Caco-2 (cell line): Measurements from ENCODE around the gene TTC28. TPM values are rescaled to one million over a fixed set of nuclear protein-coding genes. Genes with fewer than 3 reads are reported as not detected.

ENCODE experiments used
- BruUV-seq: library from RNA; stranded (reverse); fragments of 400-500 nt; replicated peaks from 2 replicates; lab custom pipeline; 2021; lab: Mats Ljungman, UMichigan
- CTCF ChIA-PET: fragments of 300-600 bp; sonication (Branson Sonifier 250); formaldehyde crosslinking; loops from one replicate; lab custom pipeline; 2022; ENCODE audit warnings: antibody characterized with exemption; lab: Charles Lee
- POLR2A ChIA-PET: fragments of 300-600 bp; sonication (Branson Sonifier 250); formaldehyde crosslinking; loops from one replicate; lab custom pipeline; 2022; ENCODE audit warnings: antibody characterized with exemption; lab: Charles Lee
- DNase-seq, 2 experiments: peaks; one replicate each; pipeline versions ENCODE4 v3.0.0 to v3.0.0-alpha.2; 2020 to 2022
- H3K27me3 ChIP-seq: replicated peaks from 2 replicates; pipeline ENCODE4 v1.6.0; 2011; ENCODE audit warnings: low read length; ENCODE audit not compliant: control insufficient read depth, insufficient read depth
- H3K36me3 ChIP-seq: 2 replicates; pipeline ENCODE4 v1.5.1; 2011; ENCODE audit warnings: low read length; ENCODE audit not compliant: control insufficient read depth, insufficient read depth
- H3K4me1 ChIP-seq: fragments of 250-450 bp; sonication (Bioruptor Pico); 2 replicates; pipeline ENCODE4 v1.5.1; 2020; ENCODE audit warnings: mild to moderate bottlenecking
- H3K4me3 ChIP-seq: 2 replicates; pipeline ENCODE4 v1.5.1; 2011; ENCODE audit warnings: low read depth, mild to moderate bottlenecking, control low read depth, low read length
- H3K9me3 ChIP-seq: fragments of 250-450 bp; sonication (Bioruptor Pico); 2 replicates; pipeline ENCODE4 v1.5.1; 2020; ENCODE audit warnings: mild to moderate bottlenecking, moderate library complexity
- H3K27ac Mint-ChIP-seq: one replicate; pipeline ENCODE4 v1.8.0; 2022; ENCODE audit warnings: mixed read lengths; ENCODE audit not compliant: unreplicated experiment
- H3K27me3 Mint-ChIP-seq: one replicate; pipeline ENCODE4 v1.8.0; 2022; ENCODE audit warnings: mixed read lengths; ENCODE audit not compliant: insufficient read depth, unreplicated experiment
- H3K36me3 Mint-ChIP-seq: one replicate; pipeline ENCODE4 v1.8.0; 2022; ENCODE audit warnings: mild to moderate bottlenecking, mixed read lengths; ENCODE audit not compliant: insufficient read depth, unreplicated experiment
- H3K4me1 Mint-ChIP-seq: one replicate; pipeline ENCODE4 v1.8.0; 2022; ENCODE audit warnings: low read depth, mixed read lengths; ENCODE audit not compliant: unreplicated experiment
- H3K4me3 Mint-ChIP-seq: one replicate; pipeline ENCODE4 v1.8.0; 2022; ENCODE audit warnings: mild to moderate bottlenecking, moderate library complexity, mixed read lengths; ENCODE audit not compliant: unreplicated experiment
- H3K9me3 Mint-ChIP-seq: one replicate; pipeline ENCODE4 v1.8.0; 2022; ENCODE audit warnings: mixed read lengths; ENCODE audit not compliant: unreplicated experiment
- CTCF ChIP-seq, 2 experiments: fragments of 200-600 bp in 1 of 2; IDR thresholded peaks; 1 replicate in 1 of 2; 2 replicates in 1 of 2; pipeline versions ENCODE4 v1.5.1 to v1.8.0; 2011 to 2022; ENCODE audit warnings: antibody characterized with exemption in 1 of 2, control low read depth in 1 of 2, inconsistent platforms in 1 of 2, low read depth in 1 of 2, low read length in 1 of 2, mild to moderate bottlenecking in 1 of 2, moderate library complexity in 1 of 2; ENCODE audit not compliant: insufficient read depth in 1 of 2, severe bottlenecking in 1 of 2, unreplicated experiment in 1 of 2
- intact Hi-C: fragments of 100-400 bp; cut with micrococcal nuclease; formaldehyde crosslinking; loops from one replicate; pipeline ENCODE4 v1.10.0; 2022; ENCODE audit not compliant: unreplicated experiment
- total RNA-seq: library from RNA; stranded (reverse); gene quantifications from 2 replicates; pipeline ENCODE4 v1.2.3, GENCODE V29; 2022

Gene TTC28
- total RNA-seq, 1 experiment from 2014 or later, result 12.0 TPM

GRCh38 chr22:28148816-28149465 lies 530.7 kb downstream of the TTC28 start:
- Mint-ChIP-seq H3K9me3 (no peaks in the 10 kb centered on the region), H3K4me3 (no peak overlapping the region), H3K36me3 (no peaks in the 10 kb centered on the region), H3K27me3 (no peaks in the 10 kb centered on the region), H3K27ac (no peak overlapping the region), H3K4me1 (no peaks in the 10 kb centered on the region)
- BruUV-seq, result no TSS peak
- no peaks in the 10 kb centered on the region for H3K36me3 ChIP-seq
- H3K27me3 ChIP-seq, result no peaks in the 10 kb centered on the region
- intact Hi-C loops, result no loop called here
- H3K4me3 ChIP-seq, result no peak overlapping the region
- POLR2A ChIA-PET, result no interaction called here
- TF ChIP-seq CTCF (IDR thresholded peaks at IDR 0.05; ENCODE audit: insufficient read depth in 1 of 2, low read depth in 1 of 2, low read length in 1 of 2, severe bottlenecking in 1 of 2, unreplicated experiment in 1 of 2), result no peak
- no peaks in the 10 kb centered on the region for H3K4me1 ChIP-seq
- H3K9me3 ChIP-seq, result no peaks in the 10 kb centered on the region
- CTCF ChIA-PET, result no interaction called here
- DNase-seq, result no peak

GRCh38 chr22:28147401-28147800 lies 532.2 kb downstream of the TTC28 start:
- TF ChIP-seq CTCF (IDR thresholded peaks at IDR 0.05; ENCODE audit: insufficient read depth in 1 of 2, low read depth in 1 of 2, low read length in 1 of 2, severe bottlenecking in 1 of 2, unreplicated experiment in 1 of 2), result no peak
- intact Hi-C loops, result no loop called here
- no peaks in the 10 kb centered on the region for H3K9me3 ChIP-seq
- BruUV-seq, result no TSS peak
- H3K27me3 Mint-ChIP-seq, result peaks cover 2% of the 10 kb centered on the region
- CTCF ChIA-PET, result no interaction called here
- H3K36me3 Mint-ChIP-seq, result no peaks in the 10 kb centered on the region
- H3K4me3 ChIP-seq, result no peak overlapping the region
- H3K9me3 Mint-ChIP-seq, result no peaks in the 10 kb centered on the region
- H3K27ac Mint-ChIP-seq, result no peak overlapping the region
- H3K27me3 ChIP-seq, result no peaks in the 10 kb centered on the region
- no peak for DNase-seq
- H3K36me3 ChIP-seq, result no peaks in the 10 kb centered on the region
- no peak overlapping the region for H3K4me3 Mint-ChIP-seq
- H3K4me1 ChIP-seq, result peaks cover 7% of the 10 kb centered on the region
- POLR2A ChIA-PET, result no interaction called here
- H3K4me1 Mint-ChIP-seq, result peaks cover 13% of the 10 kb centered on the region

GRCh38 chr22:28146401-28147314 lies 533.0 kb downstream of the TTC28 start:
- Histone ChIP-seq H3K9me3 (no peaks in the 10 kb centered on the region), H3K27me3 (no peaks in the 10 kb centered on the region), H3K36me3 (no peaks in the 10 kb centered on the region), H3K4me3 (no peak overlapping the region), H3K4me1 (peaks cover 10% of the 10 kb centered on the region)
- BruUV-seq, result no TSS peak
- Mint-ChIP-seq H3K27me3 (peaks cover 2% of the 10 kb centered on the region), H3K4me1 (peaks cover 16% of the 10 kb centered on the region), H3K36me3 (no peaks in the 10 kb centered on the region), H3K27ac (no peak overlapping the region), H3K9me3 (no peaks in the 10 kb centered on the region), H3K4me3 (no peak overlapping the region)
- no peak for TF ChIP-seq CTCF (IDR thresholded peaks at IDR 0.05; ENCODE audit: insufficient read depth in 1 of 2, low read depth in 1 of 2, low read length in 1 of 2, severe bottlenecking in 1 of 2, unreplicated experiment in 1 of 2)
- POLR2A ChIA-PET, result no interaction called here
- no peak for DNase-seq
- CTCF ChIA-PET, result no interaction called here
- intact Hi-C loops, result no loop called here
